ENCODE results near the gene APCDD1L.

Gene APCDD1L

GRCh38 chr20:58503668-58504067 lies 11.5 kb downstream of the APCDD1L start:
- H3K4me3 ChIP-seq = no peak overlapping the region

GRCh38 chr20:58500256-58500655 lies 14.9 kb downstream of the APCDD1L start:
- H3K4me3 ChIP-seq = no peak overlapping the region
- H4K20me1 ChIP-seq = no peaks in the 10 kb centered on the region
- H3K27ac ChIP-seq = no peak overlapping the region
- no peak overlapping the region for H3K9ac ChIP-seq
- H3K27me3 ChIP-seq = no peaks in the 10 kb centered on the region
- H3K4me2 ChIP-seq = no peak overlapping the region
- peaks cover 23% of the 10 kb centered on the region for H3K9me3 ChIP-seq
- H3K4me1 ChIP-seq = no peaks in the 10 kb centered on the region
- H3K36me3 ChIP-seq = no peaks in the 10 kb centered on the region
- TF ChIP-seq Cebpa-rat (IDR thresholded peaks at IDR 0.05) = no peak

More at GRCh38 chr20:58503668-58504067, 11.5 kb downstream of the APCDD1L start:
- Histone ChIP-seq H3K4me1 (peaks cover 8% of the 10 kb centered on the region), H3K9me3 (peaks cover 45% of the 10 kb centered on the region), H3K36me3 (no peaks in the 10 kb centered on the region), H3K27ac (no peak overlapping the region), H3K27me3 (no peaks in the 10 kb centered on the region), H3K4me2 (no peak overlapping the region), H3K9ac (no peak overlapping the region), H4K20me1 (no peaks in the 10 kb centered on the region)
- TF ChIP-seq Cebpa-rat (IDR thresholded peaks at IDR 0.05) = no peak

- TF ChIP-seq Cebpa-rat (IDR thresholded peaks at IDR 0.05) = no peak
- Histone ChIP-seq H3K4me3 (no peak overlapping the region), H3K4me1 (no peaks in the 10 kb centered on the region), H3K36me3 (no peaks in the 10 kb centered on the region), H4K20me1 (no peaks in the 10 kb centered on the region), H3K4me2 (no peak overlapping the region), H3K9ac (no peak overlapping the region), H3K9me3 (peaks cover 6% of the 10 kb centered on the region), H3K27me3 (no peaks in the 10 kb centered on the region), H3K27ac (no peak overlapping the region)
Measured at GRCh38 chr20:58498470-58499068, 16.6 kb downstream of the APCDD1L start.

- H3K36me3 ChIP-seq = no peaks in the 10 kb centered on the region
- no peak overlapping the region for H3K9ac ChIP-seq
- no peak overlapping the region for H3K27ac ChIP-seq
- no peaks in the 10 kb centered on the region for H4K20me1 ChIP-seq
- H3K27me3 ChIP-seq = no peaks in the 10 kb centered on the region
- no peak overlapping the region for H3K4me3 ChIP-seq
- no peak for TF ChIP-seq Cebpa-rat (IDR thresholded peaks at IDR 0.05)
- peaks cover 2% of the 10 kb centered on the region; the same call in 1 of the 2 replicates for H3K9me3 ChIP-seq
- no peak overlapping the region for H3K4me2 ChIP-seq
- H3K4me1 ChIP-seq = no peaks in the 10 kb centered on the region
Measured at GRCh38 chr20:58497724-58498469, 17.3 kb downstream of the APCDD1L start.

GRCh38 chr20:58497076-58497641 lies 18.0 kb downstream of the APCDD1L start:
- Histone ChIP-seq H3K4me3 (no peak overlapping the region), H3K9ac (no peak overlapping the region), H3K27me3 (no peaks in the 10 kb centered on the region), H3K27ac (no peak overlapping the region), H3K9me3 (no peaks in the 10 kb centered on the region), H3K4me1 (no peaks in the 10 kb centered on the region), H3K4me2 (no peak overlapping the region), H3K36me3 (no peaks in the 10 kb centered on the region), H4K20me1 (no peaks in the 10 kb centered on the region)
- no peak for TF ChIP-seq Cebpa-rat (IDR thresholded peaks at IDR 0.05)

GRCh38 chr20:58496429-58496769 lies 18.8 kb downstream of the APCDD1L start:
- no peaks in the 10 kb centered on the region for H3K9me3 ChIP-seq
- TF ChIP-seq Cebpa-rat (IDR thresholded peaks at IDR 0.05) = no peak
- no peaks in the 10 kb centered on the region for H4K20me1 ChIP-seq
- H3K9ac ChIP-seq = no peak overlapping the region
- no peak overlapping the region for H3K4me3 ChIP-seq
- H3K36me3 ChIP-seq = no peaks in the 10 kb centered on the region
- H3K27ac ChIP-seq = no peak overlapping the region
- H3K4me2 ChIP-seq = no peak overlapping the region
- H3K4me1 ChIP-seq = no peaks in the 10 kb centered on the region
- H3K27me3 ChIP-seq = no peaks in the 10 kb centered on the region

GRCh38 chr20:58495623-58496428 lies 19.4 kb downstream of the APCDD1L start:
- H4K20me1 ChIP-seq = no peaks in the 10 kb centered on the region
- no peak overlapping the region for H3K4me2 ChIP-seq
- H3K9ac ChIP-seq = no peak overlapping the region
- no peak overlapping the region for H3K4me3 ChIP-seq
- no peaks in the 10 kb centered on the region for H3K9me3 ChIP-seq
- no peaks in the 10 kb centered on the region for H3K4me1 ChIP-seq
- TF ChIP-seq Cebpa-rat (IDR thresholded peaks at IDR 0.05) = no peak
- no peaks in the 10 kb centered on the region for H3K27me3 ChIP-seq
- no peaks in the 10 kb centered on the region for H3K36me3 ChIP-seq
- H3K27ac ChIP-seq = no peak overlapping the region

GRCh38 chr20:58494923-58495622 lies 20.1 kb downstream of the APCDD1L start:
- no peak overlapping the region for H3K4me2 ChIP-seq
- H3K9ac ChIP-seq = no peak overlapping the region
- no peak overlapping the region for H3K27ac ChIP-seq
- H3K27me3 ChIP-seq = no peaks in the 10 kb centered on the region
- H4K20me1 ChIP-seq = no peaks in the 10 kb centered on the region
- no peaks in the 10 kb centered on the region for H3K4me1 ChIP-seq
- no peak for TF ChIP-seq Cebpa-rat (IDR thresholded peaks at IDR 0.05)
- H3K4me3 ChIP-seq = no peak overlapping the region
- peaks cover 6% of the 10 kb centered on the region; the same call in 1 of the 2 replicates for H3K9me3 ChIP-seq
- H3K36me3 ChIP-seq = no peaks in the 10 kb centered on the region

- no peaks in the 10 kb centered on the region for H4K20me1 ChIP-seq
- H3K4me3 ChIP-seq = no peak overlapping the region
- H3K36me3 ChIP-seq = no peaks in the 10 kb centered on the region
- H3K4me2 ChIP-seq = no peak overlapping the region
- TF ChIP-seq Cebpa-rat (IDR thresholded peaks at IDR 0.05) = no peak
- peaks cover 24% of the 10 kb centered on the region; the same call in 1 of the 2 replicates for H3K9me3 ChIP-seq
- no peaks in the 10 kb centered on the region for H3K27me3 ChIP-seq
- no peak overlapping the region for H3K27ac ChIP-seq
- H3K4me1 ChIP-seq = no peaks in the 10 kb centered on the region
- H3K9ac ChIP-seq = no peak overlapping the region
Measured at GRCh38 chr20:58492795-58493524, 22.2 kb downstream of the APCDD1L start.
